A549 treated with CORT108297 at 1 μM for 4 hours (cell line): Measurements from ENCODE around the gene SMG1. TPM values are rescaled to one million over a fixed set of nuclear protein-coding genes. Genes with fewer than 3 reads are reported as not detected.

Experiments
- total RNA-seq: library from RNA; stranded (reverse); fragments of 200-300 nt; extraction: Qiagen RNA extraction; gene quantifications from 5 replicates; pipeline ENCODE4 v1.2.3, GENCODE V29; 2022

SMG1 gene
- total RNA-seq = 14.3 to 25.3 TPM (median 22.3 TPM) in 5 replicates

DNA sequence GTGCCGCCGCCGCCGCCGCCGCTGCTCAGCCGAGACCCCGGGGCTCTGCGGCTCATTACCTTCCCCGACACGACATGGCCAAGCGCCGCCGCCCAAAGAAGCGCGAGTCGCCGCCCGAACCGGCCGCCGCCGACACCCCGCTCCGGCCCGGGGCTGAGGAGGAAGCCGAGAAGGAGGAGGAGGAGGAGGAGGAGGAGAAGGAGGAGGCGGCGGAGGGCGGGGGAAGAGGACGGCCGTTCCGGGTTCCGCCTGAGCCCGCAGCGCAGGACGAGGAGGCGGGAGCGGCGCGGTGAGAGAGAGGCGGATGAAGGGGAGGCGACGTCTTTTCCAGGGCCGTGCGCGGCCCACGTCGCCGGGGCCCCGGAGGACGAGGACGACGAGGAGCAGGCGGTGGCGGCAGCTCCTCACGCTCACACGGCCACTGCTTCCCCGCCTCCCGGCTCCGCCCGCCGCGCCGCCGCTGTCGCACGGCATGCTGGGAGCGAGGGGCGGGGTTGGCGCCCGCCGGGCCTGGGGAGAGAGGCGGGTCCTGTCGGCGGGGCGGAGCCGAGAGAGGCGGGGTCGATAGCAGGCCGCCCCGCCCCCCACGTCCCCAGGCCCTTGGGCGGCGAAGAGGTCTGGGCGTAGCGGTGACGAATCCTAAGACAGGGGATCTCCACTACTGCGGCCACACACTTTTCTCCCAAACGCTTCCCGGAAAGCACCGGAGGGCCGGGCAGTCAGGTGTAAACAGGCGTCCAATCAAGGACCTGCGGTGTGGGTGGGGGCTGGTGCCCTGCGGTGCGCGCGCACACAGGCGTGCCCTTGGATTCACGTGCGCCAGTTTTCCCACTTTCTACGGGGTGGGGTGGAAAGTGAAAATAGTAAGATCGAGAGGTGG lies at the start of gene SMG1:
Gene SMG1 (minus strand): TSS at position 423 of the 880 bp plus-strand sequence. CDS start 367 bp downstream, at position 56.

DNA sequence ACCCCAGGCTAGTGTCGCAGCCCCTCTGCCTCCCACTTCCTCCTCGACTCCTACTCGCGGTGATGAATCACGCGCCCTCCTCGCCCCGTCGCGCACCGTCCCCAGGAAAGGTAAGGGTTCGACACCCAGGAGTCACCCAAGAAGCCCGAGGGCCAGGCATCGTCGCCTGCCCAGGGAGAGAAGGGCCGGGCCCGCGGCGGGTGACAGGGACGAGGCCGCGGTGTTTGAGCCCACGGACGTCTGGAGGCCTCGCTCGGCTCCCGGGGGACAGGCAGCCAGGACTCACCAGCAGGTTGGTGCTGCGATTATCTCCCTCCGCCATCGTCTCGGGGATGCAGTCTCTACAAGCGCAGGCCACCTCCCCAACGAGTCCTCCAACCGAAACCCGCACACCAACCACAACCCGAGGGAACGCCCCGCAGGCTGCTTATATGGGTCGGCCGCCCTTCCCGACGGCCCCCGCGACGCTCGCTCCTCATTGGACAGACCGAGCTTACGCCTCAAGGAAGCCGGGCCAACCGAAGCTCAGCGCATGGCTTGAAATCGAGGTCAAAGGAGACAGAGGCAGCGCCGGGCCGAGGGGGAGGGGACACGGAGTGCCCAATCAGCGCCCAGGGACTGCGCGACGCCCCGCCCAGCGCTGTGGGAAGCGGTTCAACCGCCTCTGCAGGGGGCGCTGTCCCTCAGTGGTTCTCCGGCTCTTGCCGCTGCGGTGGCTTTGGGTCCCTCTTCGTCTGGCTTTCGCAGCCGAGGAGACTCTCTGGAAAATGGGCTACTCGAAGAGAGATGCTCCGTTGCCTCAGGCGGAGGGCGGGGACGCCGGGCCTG lies 124.8 kb downstream of the SMG1 start, which contains the start of gene ARL6IP1:
Gene ARL6IP1 (minus strand): TSS at position 405 of the 828 bp plus-strand sequence. CDS start 83 bp downstream, at position 322.

DNA sequence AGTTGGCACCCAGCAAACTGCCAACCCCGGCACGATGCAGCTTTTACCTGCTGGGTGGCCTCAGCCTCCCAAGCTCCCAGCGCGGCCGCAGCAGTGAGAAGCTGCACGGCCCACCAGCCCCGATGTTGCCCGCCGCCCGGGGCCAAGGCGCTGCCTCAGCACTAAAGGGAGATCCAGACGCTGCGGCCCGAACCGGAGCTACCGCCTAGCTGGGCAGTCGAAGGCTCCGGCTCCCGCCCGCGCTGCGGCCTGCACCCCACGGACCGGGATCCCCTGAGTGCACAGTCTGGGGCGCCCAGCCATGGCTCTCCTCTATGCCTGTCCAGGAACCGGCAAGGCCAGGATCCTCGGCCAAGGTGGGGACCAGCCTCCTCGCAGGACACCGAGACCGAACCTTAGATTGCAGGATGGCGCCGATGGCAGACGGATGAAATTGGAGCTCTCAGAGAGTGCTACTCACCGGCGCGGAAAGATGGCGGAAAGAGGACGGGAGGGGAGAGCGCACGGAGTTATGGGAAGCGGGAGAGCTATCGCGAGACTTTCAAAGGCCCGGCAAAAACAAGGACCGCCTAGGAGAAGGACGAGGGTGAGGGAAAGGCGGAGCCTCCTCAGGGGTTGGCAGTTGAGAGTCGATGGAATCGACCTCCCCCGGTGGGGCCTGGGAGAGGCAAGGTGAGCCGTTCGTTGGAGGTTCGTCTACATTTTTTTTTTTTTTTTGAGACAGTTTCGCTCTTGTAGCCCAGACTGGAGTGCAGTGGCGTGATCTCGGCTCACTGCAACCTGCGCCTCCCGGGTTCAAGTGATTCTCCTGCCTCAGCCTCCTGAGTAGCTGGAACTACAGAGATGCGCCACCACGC lies 136.1 kb downstream of the SMG1 start, which contains the start of gene RPS15A:
Gene RPS15A (minus strand): TSS at position 485 of the 857 bp plus-strand sequence. CDS start 1,221 bp downstream, outside the sequence.

Other genes with a start within 250 kb of the SMG1 start
- 2,160 to 2,532 TPM (median 2,366 TPM) in 5 replicates for gene RPS15A, start 136.1 kb downstream of the SMG1 start, total RNA-seq
- 280 to 445 TPM (median 300 TPM) in 5 replicates for gene ARL6IP1, start 124.9 kb downstream of the SMG1 start, total RNA-seq
- 7.2 to 10.8 TPM (median 9.9 TPM) in 5 replicates for gene TMC7, start 57.5 kb upstream of the SMG1 start, total RNA-seq
- 22.6 to 24.9 TPM (median 24.2 TPM) in 5 replicates for gene COQ7, start 141.2 kb upstream of the SMG1 start, total RNA-seq
- gene ITPRIPL2, start 187.6 kb upstream of the SMG1 start, total RNA-seq = 11.6 to 20.2 TPM (median 16.1 TPM) in 5 replicates
- gene SYT17, start 241.8 kb upstream of the SMG1 start, total RNA-seq = 10.8 to 13.7 TPM (median 12.2 TPM) in 5 replicates